ENCODE results near the gene ZFAND2A. TPM values are rescaled to one million over a fixed set of nuclear protein-coding genes. Genes with fewer than 3 reads are reported as not detected.
"Not testable (repeated sequence)": the region's sequence is repeated elsewhere in the genome, so short reads cannot be mapped to it uniquely, and the experiment has no call there.

Gene ZFAND2A
- total RNA-seq, 1 experiment from 2014 or later: 13.7 TPM

GRCh38 chr7:1196950-1197349 lies 37.0 kb upstream of the ZFAND2A start:
- WGBS (ENCODE audit: extremely low coverage, insufficient read length, low lambda C conversion rate): no CpG with 5 or more reads among the region's 6 CpGs
- Histone ChIP-seq H3K23ac (ENCODE audit: insufficient read length, low read depth, low read length) (no peak overlapping the region), H2BK12ac (ENCODE audit: insufficient read length, low read depth, low read length) (no peak overlapping the region), H3T11ph (ENCODE audit: low read length) (no peak overlapping the region), H4K8ac (replicated peaks; ENCODE audit: insufficient read length, low read depth, low read length) (no peak overlapping the region), H3K27ac (ENCODE audit: insufficient read length, low read depth, low read length) (no peak overlapping the region), H2AFZ (ENCODE audit: low read length) (no peak overlapping the region), H3K79me1 (ENCODE audit: insufficient read depth, low read depth, low read length, poor library complexity, severe bottlenecking) (no peaks in the 10 kb centered on the region), H3K4me1 (ENCODE audit: insufficient read depth, low read length) (no peaks in the 10 kb centered on the region), H3K4ac (ENCODE audit: low read depth, low read length) (no peak overlapping the region), H4K5ac (ENCODE audit: insufficient read length, low read depth, low read length) (no peak overlapping the region), H3K23me2 (ENCODE audit: insufficient read length, low read depth, low read length, poor library complexity, severe bottlenecking) (no peaks in the 10 kb centered on the region), H3K27me3 (ENCODE audit: insufficient read depth, low read length) (no peaks in the 10 kb centered on the region), H2BK15ac (ENCODE audit: low read depth, low read length) (no peak overlapping the region), H3K18ac (ENCODE audit: insufficient read length, low read depth, low read length) (no peak overlapping the region), H2BK120ac (ENCODE audit: low read depth, low read length, poor library complexity, severe bottlenecking) (no peak overlapping the region), H4K91ac (ENCODE audit: insufficient read length, low read depth, low read length) (no peak overlapping the region), H3K56ac (ENCODE audit: insufficient read length, low read depth, low read length) (no peak overlapping the region), H4K20me1 (ENCODE audit: control insufficient read depth, insufficient read depth, insufficient read length) (no peaks in the 10 kb centered on the region), H3K4me2 (ENCODE audit: insufficient read depth, insufficient read length, low read length) (no peak overlapping the region), H3K14ac (ENCODE audit: insufficient read depth, low read length) (no peak overlapping the region), H2BK5ac (ENCODE audit: insufficient read length, low read length) (no peak overlapping the region), H3K9ac (ENCODE audit: extremely low read depth, insufficient read length, low read length) (no peak overlapping the region), H2BK20ac (ENCODE audit: low read depth, low read length, poor library complexity, severe bottlenecking) (no peak overlapping the region), H3K9me3 (ENCODE audit: control insufficient read depth, low read depth, low read length) (no peaks in the 10 kb centered on the region), H3K79me2 (ENCODE audit: insufficient read depth, low read length) (no peaks in the 10 kb centered on the region), H2AK5ac (ENCODE audit: insufficient read length, low read length) (no peak overlapping the region)
- Mint-ChIP-seq H3K27me3 (ENCODE audit: low read depth) (peaks cover 48% of the 10 kb centered on the region), H3K9me3 (peaks cover 3% of the 10 kb centered on the region in 2 experiments; a peak in 3 of 5 replicates), H3K27ac (no peak overlapping the region), H3K4me3 (no peak overlapping the region), H3K36me3 (ENCODE audit: insufficient read depth in 1 of 3, low read depth in 3 of 3) (no peaks in the 10 kb centered on the region), H3K4me1 (no peaks in the 10 kb centered on the region)
- TF ChIP-seq CTCF (conservative IDR thresholded peaks at IDR 0.05): no peak
- no peak for DNase-seq

GRCh38 chr7:1196441-1196840 lies 36.4 kb upstream of the ZFAND2A start:
- not testable (repeated sequence) for H3K23me2 ChIP-seq (ENCODE audit: insufficient read length, low read depth, low read length, poor library complexity, severe bottlenecking); H3K4me2 ChIP-seq (ENCODE audit: insufficient read depth, insufficient read length, low read length); H3K18ac ChIP-seq (ENCODE audit: insufficient read length, low read depth, low read length); H3K27ac Mint-ChIP-seq; H3T11ph ChIP-seq (ENCODE audit: low read length); H2BK120ac ChIP-seq (ENCODE audit: low read depth, low read length, poor library complexity, severe bottlenecking); H3K4me3 Mint-ChIP-seq; H2BK20ac ChIP-seq (ENCODE audit: low read depth, low read length, poor library complexity, severe bottlenecking); H2BK5ac ChIP-seq (ENCODE audit: insufficient read length, low read length); H3K4ac ChIP-seq (ENCODE audit: low read depth, low read length); H3K79me1 ChIP-seq (ENCODE audit: insufficient read depth, low read depth, low read length, poor library complexity, severe bottlenecking); H4K8ac ChIP-seq (replicated peaks; ENCODE audit: insufficient read length, low read depth, low read length); H3K56ac ChIP-seq (ENCODE audit: insufficient read length, low read depth, low read length); H3K23ac ChIP-seq (ENCODE audit: insufficient read length, low read depth, low read length); H3K9ac ChIP-seq (ENCODE audit: extremely low read depth, insufficient read length, low read length); H3K4me1 Mint-ChIP-seq; H3K27ac ChIP-seq (ENCODE audit: insufficient read length, low read depth, low read length); H2BK15ac ChIP-seq (ENCODE audit: low read depth, low read length); H3K9me3 ChIP-seq (ENCODE audit: control insufficient read depth, low read depth, low read length); H4K5ac ChIP-seq (ENCODE audit: insufficient read length, low read depth, low read length); H2AFZ ChIP-seq (ENCODE audit: low read length); H4K20me1 ChIP-seq (ENCODE audit: control insufficient read depth, insufficient read depth, insufficient read length); H3K9me3 Mint-ChIP-seq; H3K4me1 ChIP-seq (ENCODE audit: insufficient read depth, low read length); H3K14ac ChIP-seq (ENCODE audit: insufficient read depth, low read length); DNase-seq; H2AK5ac ChIP-seq (ENCODE audit: insufficient read length, low read length); H4K91ac ChIP-seq (ENCODE audit: insufficient read length, low read depth, low read length); H3K27me3 ChIP-seq (ENCODE audit: insufficient read depth, low read length); H3K79me2 ChIP-seq (ENCODE audit: insufficient read depth, low read length); H3K36me3 Mint-ChIP-seq (ENCODE audit: insufficient read depth in 1 of 3, low read depth in 3 of 3); H2BK12ac ChIP-seq (ENCODE audit: insufficient read length, low read depth, low read length)
- H3K27me3 Mint-ChIP-seq (ENCODE audit: low read depth): peaks cover 48% of the 10 kb centered on the region
- WGBS (ENCODE audit: extremely low coverage, insufficient read length, low lambda C conversion rate): no CpG with 5 or more reads among the region's 4 CpGs

Data from H9 (cell line).